BJ (cell line): ENCODE data around the gene SDSL. TPM values are rescaled to one million over a fixed set of nuclear protein-coding genes. Genes with fewer than 3 reads are reported as not detected.

Source experiments
- CTCF ChIA-PET: fragments of 350-600 bp; formaldehyde crosslinking; extraction: SDS; loops from one replicate; lab custom pipeline; 2021; ENCODE audit warnings: antibody characterized with exemption, inconsistent platforms; lab: Yijun Ruan, JAX
- POLR2A ChIA-PET: fragments of 300-600 bp; sonication (Branson Sonifier 250); formaldehyde crosslinking; extraction: SDS; loops from one replicate; lab custom pipeline; 2021; ENCODE audit warnings: antibody characterized with exemption; lab: Charles Lee
- DNase-seq: peaks from one replicate; pipeline ENCODE4 v3.0.0-alpha.2; 2011; ENCODE audit warnings: low read depth
- H3K27me3 ChIP-seq: 2 replicates; pipeline ENCODE4 v1.6.0; 2011; ENCODE audit warnings: low read length; ENCODE audit not compliant: control insufficient read depth, insufficient read depth
- H3K36me3 ChIP-seq: 2 replicates; pipeline ENCODE4 v1.5.1; 2011; ENCODE audit warnings: low read length; ENCODE audit not compliant: control insufficient read depth, insufficient read depth
- H3K4me3 ChIP-seq: 2 replicates; pipeline ENCODE4 v1.5.1; 2011; ENCODE audit warnings: low read depth, mild to moderate bottlenecking, control low read depth, low read length
- CTCF ChIP-seq: IDR thresholded peaks from 2 replicates; pipeline ENCODE4 v1.5.1; 2011; ENCODE audit warnings: low read depth, mild to moderate bottlenecking, control low read depth, inconsistent platforms, low read length, moderate library complexity; ENCODE audit not compliant: insufficient read depth
- polyA plus RNA-seq: library from polyadenylated mRNA; depleted of rRNA; stranded (reverse); fragments of >200 nt; gene quantifications from 2 replicates; pipeline ENCODE4 v1.2.3, GENCODE V29; 2011

The SDSL gene
- polyA plus RNA-seq, 1 experiment = 13.2 TPM

GRCh38 chr12:113400362-113400761, 21.8 kb upstream of the SDSL start:
- no peak for TF ChIP-seq CTCF
- Histone ChIP-seq H3K4me3 (no peak overlapping the region), H3K27me3 (no peaks in the 10 kb centered on the region), H3K36me3 (no peaks in the 10 kb centered on the region)
- CTCF ChIA-PET = interaction anchor here (0.9 to 1.4 kb wide), 2 partner anchors 10 to 25 kb away, joined by 3 read pairs; no protein-coding TSS in a partner anchor
- POLR2A ChIA-PET = no interaction called here
- no peak for DNase-seq

DNA sequence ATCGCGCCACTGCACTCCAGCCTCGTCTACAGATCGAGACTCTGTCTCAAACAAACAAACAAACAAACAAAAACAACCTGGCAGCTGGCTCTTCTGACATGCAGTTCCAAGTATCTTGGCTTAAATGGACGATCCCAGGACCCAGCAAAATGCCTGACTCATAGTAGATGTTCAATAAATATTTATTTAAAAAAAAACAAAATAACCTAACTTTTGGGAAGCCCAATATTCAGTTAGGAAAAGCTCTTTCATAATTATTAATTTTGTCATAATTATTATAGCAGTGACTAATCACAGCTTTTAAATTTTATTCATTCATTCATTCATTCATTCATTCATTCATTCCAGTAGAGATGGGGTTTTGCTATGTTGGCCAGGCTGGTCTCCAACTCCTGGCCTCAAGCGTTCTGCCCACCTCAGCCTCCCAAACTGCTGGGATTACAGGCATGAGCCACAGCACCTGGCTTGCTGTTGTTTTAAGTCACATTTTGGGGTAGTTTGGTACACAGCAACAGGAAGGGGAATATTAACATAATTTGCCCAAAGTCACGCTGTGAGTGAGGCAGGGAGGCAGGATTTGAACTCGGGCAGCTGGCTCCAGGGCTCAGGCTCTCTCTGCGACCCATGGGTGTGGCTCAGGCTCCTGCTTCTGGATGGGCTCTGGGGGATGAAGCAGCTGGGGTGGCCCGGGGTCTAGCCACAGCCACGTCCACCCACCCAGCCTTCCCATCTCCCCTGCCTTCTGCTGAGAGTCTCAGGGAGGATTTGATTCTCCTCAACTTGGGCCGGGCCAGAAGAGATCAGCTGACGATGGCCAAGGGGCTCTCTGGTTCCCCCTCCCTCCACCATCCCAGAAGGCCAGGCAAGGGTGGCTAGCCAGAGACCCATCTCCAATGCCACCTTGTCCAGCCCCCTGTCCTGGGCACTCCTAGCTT, 20.8 kb upstream of the SDSL start:
- CTCF ChIA-PET = interaction anchor here (0.9 to 1.4 kb wide), 2 partner anchors 9 to 24 kb away, joined by 3 read pairs; no protein-coding TSS in a partner anchor
- POLR2A ChIA-PET = no interaction called here
- TF ChIP-seq CTCF = no peak

GRCh38 chr12:113402586-113403260, 19.5 kb upstream of the SDSL start:
- CTCF ChIA-PET = interaction anchor here (0.6 to 1.0 kb wide), 2 partner anchors 23 to 373 kb away, joined by 3 read pairs; no protein-coding TSS in a partner anchor
- no peaks in the 10 kb centered on the region for H3K36me3 ChIP-seq
- H3K27me3 ChIP-seq = no peaks in the 10 kb centered on the region
- no peak for TF ChIP-seq CTCF
- POLR2A ChIA-PET = no interaction called here
- H3K4me3 ChIP-seq = no peak overlapping the region
- DNase-seq = no peak

More for the DNA sequence above, 20.8 kb upstream of the SDSL start:
- DNase-seq = no peak
- H3K27me3 ChIP-seq = no peaks in the 10 kb centered on the region
- no peak overlapping the region for H3K4me3 ChIP-seq
- no peaks in the 10 kb centered on the region for H3K36me3 ChIP-seq

DNA sequence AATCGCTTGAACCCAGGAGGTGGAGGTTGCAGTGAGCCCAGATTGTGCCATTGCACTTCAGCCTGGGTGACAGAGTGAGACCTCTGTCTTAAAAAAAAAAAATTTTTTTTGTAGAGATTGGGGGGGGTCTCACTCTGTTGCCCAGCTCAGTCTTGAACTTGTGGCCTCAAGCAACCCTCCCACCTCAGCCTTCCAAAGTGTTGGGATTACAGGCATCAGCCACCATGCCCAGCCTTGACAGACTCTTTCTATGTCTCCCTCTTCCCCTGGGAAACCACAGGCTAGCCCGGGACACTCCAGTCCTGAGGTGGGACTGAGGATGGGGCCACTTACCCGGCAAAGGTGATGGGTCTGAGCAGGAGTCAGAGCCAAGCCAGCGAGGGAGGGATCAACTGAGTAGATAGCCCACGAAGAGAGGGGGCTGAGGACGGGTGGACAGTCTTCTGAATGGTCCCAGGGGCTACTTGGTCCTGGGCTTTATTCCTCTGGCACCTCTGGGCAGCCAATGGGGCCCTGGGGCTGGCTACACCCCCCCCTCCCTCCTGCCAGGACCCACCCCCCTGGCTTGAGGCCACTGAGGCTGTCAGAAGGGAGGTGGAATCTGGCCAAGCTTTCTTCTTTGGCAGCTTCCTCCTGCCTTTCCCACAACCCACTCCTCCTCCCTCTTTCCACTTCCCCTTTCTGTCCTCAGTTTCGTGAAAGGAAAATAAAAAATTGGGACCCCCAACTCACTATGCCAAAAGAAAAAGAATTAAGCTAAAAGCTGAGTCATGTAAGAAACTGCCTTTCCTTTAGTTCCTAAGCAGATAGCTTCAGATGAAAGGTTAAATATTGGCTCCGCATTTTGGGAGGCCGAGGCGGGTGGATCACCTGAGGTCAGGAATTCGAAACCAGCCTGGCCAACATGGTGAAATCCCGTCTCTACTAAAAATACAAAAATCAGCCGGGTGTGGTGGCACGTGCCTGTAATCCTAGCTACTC, 18.5 kb upstream of the SDSL start, which contains the start of gene SDS:
SDS (minus strand) TSS at position 453 of the 981 bp plus-strand sequence. CDS start 4,179 bp downstream, outside the sequence.
- CTCF ChIA-PET = interaction anchor here (0.6 to 1.0 kb wide), 3 partner anchors 22 to 410 kb away, joined by 3 to 5 read pairs (median 3); no protein-coding TSS in a partner anchor
- POLR2A ChIA-PET = no interaction called here
- no peak within 1 kb of the TSS for H3K4me3 ChIP-seq
- no peak for TF ChIP-seq CTCF
- DNase-seq = no peak
- no peaks in the 10 kb centered on the region for H3K36me3 ChIP-seq
- H3K27me3 ChIP-seq = no peaks in the 10 kb centered on the region
